ENCODE data around the gene ETV5. TPM values are rescaled to one million over a fixed set of nuclear protein-coding genes. Genes with fewer than 3 reads are reported as not detected.

ETV5 gene
- total RNA-seq, 4 donors from 2014 or later, result 1.7 to 6.7 (median 5.0) TPM

DNA sequence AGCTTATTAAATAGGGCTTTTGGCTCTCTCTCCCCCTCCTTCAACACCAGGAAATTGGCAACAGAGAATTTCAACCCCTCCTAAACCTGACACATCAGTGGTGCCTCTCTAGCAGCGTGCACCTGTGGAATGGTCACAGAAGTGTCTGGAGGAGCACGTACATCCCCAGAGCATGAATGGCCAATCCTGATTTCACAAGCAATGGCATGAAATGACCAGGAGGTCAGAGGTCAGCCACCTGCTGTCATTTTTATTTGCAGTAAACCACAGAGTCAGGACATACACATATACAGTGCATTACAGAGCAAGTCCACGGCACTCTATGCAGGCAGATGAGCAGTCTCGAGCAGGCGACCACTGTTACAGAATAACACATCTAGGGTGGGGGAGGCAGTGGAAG lies 25.1 kb upstream of the ETV5 start:
- no peak overlapping the region for H3K27ac ChIP-seq
- no peaks in the 10 kb centered on the region for H3K36me3 ChIP-seq
- H3K4me1 ChIP-seq, result no peaks in the 10 kb centered on the region
- H3K9me3 ChIP-seq, result no peaks in the 10 kb centered on the region
- no peaks in the 10 kb centered on the region for H3K27me3 ChIP-seq
- WGBS, 2 donors, result 86 to 95% methylated on average over 3 to 5 of the region's 5 CpGs
- no peak for TF ChIP-seq POLR2A (IDR thresholded peaks at IDR 0.05)
- TF ChIP-seq, protein P1, sequence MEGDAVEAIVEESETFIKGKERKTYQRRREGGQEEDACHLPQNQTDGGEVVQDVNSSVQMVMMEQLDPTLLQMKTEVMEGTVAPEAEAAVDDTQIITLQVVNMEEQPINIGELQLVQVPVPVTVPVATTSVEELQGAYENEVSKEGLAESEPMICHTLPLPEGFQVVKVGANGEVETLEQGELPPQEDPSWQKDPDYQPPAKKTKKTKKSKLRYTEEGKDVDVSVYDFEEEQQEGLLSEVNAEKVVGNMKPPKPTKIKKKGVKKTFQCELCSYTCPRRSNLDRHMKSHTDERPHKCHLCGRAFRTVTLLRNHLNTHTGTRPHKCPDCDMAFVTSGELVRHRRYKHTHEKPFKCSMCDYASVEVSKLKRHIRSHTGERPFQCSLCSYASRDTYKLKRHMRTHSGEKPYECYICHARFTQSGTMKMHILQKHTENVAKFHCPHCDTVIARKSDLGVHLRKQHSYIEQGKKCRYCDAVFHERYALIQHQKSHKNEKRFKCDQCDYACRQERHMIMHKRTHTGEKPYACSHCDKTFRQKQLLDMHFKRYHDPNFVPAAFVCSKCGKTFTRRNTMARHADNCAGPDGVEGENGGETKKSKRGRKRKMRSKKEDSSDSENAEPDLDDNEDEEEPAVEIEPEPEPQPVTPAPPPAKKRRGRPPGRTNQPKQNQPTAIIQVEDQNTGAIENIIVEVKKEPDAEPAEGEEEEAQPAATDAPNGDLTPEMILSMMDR (IDR thresholded peaks at IDR 0.05), result no peak
- no peak for DNase-seq
- H3K4me3 ChIP-seq, result no peak overlapping the region
- intact Hi-C loops (cut with DNase I), result no loop called here

DNA sequence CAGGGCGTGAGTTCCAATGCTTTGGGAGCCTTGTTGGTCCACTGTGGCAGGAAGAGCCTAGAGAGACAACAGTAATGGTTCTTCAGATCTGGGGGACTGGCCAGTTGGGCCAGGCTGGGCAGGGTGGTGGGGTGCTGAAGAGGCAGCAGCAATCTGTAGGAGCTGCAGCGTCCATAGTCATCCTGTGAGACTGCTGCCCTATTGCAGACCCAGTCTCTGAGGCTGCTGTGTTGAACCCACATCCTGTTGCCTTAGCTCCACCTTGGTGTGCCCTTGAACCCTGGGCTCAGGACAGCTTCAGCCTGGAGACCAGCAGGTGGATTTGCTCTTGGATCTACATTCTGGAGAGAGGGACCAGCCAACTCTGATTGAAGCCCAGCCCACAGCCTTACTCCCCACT lies 23.6 kb upstream of the ETV5 start:
- intact Hi-C loops (cut with DNase I), result no loop called here
- no peaks in the 10 kb centered on the region for H3K36me3 ChIP-seq
- H3K27me3 ChIP-seq, result no peaks in the 10 kb centered on the region
- H3K9me3 ChIP-seq, result no peaks in the 10 kb centered on the region
- no peaks in the 10 kb centered on the region for H3K4me1 ChIP-seq
- 71 to 78% methylated on average over 1 to 2 of the region's 2 CpGs for WGBS, 2 donors
- no peak overlapping the region for H3K4me3 ChIP-seq
- no peak for DNase-seq
- no peak for TF ChIP-seq POLR2A (IDR thresholded peaks at IDR 0.05)
- TF ChIP-seq, protein P1 (IDR thresholded peaks at IDR 0.05), result no peak
- no peak overlapping the region for H3K27ac ChIP-seq

DNA sequence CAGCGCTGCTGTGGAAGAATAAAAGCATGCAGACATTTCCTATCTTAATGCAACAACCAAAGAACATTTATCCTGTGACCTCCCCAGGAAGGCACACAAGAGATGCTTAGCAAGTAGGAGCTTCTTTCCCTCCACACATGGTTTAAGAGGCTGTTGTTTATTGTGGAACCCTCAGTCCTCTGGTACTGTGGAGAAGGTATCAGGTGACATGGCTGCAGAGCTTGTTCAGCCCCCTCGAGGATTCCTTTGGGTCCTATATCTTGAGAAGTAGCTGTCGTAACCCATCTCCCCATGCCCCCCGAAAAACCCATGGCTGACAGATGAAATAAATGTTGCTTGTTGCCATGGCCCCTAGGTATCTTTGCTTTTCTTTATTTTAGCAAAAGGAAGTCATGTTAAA lies 20.3 kb upstream of the ETV5 start:
- H3K4me1 ChIP-seq, result no peaks in the 10 kb centered on the region
- TF ChIP-seq, protein P1 (IDR thresholded peaks at IDR 0.05), result no peak
- no peak for TF ChIP-seq POLR2A (IDR thresholded peaks at IDR 0.05)
- H3K4me3 ChIP-seq, result no peak overlapping the region
- no peak for DNase-seq
- H3K9me3 ChIP-seq, result no peaks in the 10 kb centered on the region
- no peak overlapping the region for H3K27ac ChIP-seq
- no peaks in the 10 kb centered on the region for H3K27me3 ChIP-seq
- H3K36me3 ChIP-seq, result no peaks in the 10 kb centered on the region
- 69% methylated on average over 2 to 4 of the region's 4 CpGs for WGBS, 2 donors
- intact Hi-C loops (cut with DNase I), result no loop called here

DNA sequence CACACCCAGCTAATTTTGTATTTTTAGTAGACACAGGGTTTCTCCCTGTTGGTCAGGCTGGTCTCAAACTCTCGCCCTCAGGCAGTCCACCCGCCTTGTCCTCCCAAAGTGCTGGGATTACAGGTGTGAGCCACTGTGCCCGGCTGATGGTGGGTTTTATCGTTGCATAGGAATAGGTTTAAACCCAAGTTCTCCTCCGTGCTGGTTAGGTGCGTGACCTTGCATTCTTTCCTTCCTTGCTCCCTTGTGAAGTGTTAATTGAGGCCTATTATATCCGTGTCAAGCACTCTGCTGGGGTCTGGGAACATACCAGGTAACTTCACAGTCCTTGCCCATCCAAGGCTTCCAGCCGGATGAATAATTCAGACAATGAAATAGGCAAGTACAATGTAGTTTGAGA lies 19.3 kb upstream of the ETV5 start:
- Histone ChIP-seq H3K9me3 (no peaks in the 10 kb centered on the region), H3K36me3 (no peaks in the 10 kb centered on the region), H3K27ac (no peak overlapping the region), H3K4me3 (no peak overlapping the region), H3K4me1 (no peaks in the 10 kb centered on the region), H3K27me3 (no peaks in the 10 kb centered on the region)
- no peak for DNase-seq
- 73 to 79% methylated on average over 5 to 8 of the region's 8 CpGs for WGBS, 2 donors
- intact Hi-C loops (cut with DNase I), result no loop called here
- TF ChIP-seq, protein P1 (IDR thresholded peaks at IDR 0.05), result no peak
- no peak for TF ChIP-seq POLR2A (IDR thresholded peaks at IDR 0.05)

DNA sequence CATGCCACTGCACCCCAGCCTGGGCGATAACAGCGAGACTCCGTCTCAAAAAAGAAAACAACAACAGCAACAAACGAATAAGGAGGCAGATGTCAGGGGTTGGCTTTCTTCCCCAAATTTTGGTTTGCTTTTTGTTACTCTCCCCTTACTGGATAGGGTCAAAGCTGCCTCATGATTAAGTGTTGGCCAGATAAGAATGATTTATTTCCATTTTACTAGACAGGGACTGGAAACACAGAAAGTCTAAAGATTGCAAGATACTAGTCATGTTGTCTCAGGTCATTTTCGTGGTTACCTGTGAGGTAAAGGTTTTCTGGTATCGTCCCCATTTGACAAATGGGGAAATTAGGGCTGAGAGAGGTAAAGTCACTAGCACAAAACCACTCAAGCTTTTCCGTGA lies 18.6 kb upstream of the ETV5 start:
- Histone ChIP-seq H3K27me3 (no peaks in the 10 kb centered on the region), H3K4me1 (no peaks in the 10 kb centered on the region), H3K4me3 (no peak overlapping the region), H3K27ac (no peak overlapping the region), H3K9me3 (no peaks in the 10 kb centered on the region), H3K36me3 (no peaks in the 10 kb centered on the region)
- TF ChIP-seq POLR2A (IDR thresholded peaks at IDR 0.05), result no peak
- TF ChIP-seq, protein P1 (IDR thresholded peaks at IDR 0.05), result no peak
- intact Hi-C loops (cut with DNase I), result no loop called here
- 90 to 92% methylated on average over 7 of the region's 7 CpGs for WGBS, 2 donors
- DNase-seq, result no peak

Data from esophagus squamous epithelium (tissue), 5 donors.